ENCODE measurements around the gene RPS6KA4. TPM values are rescaled to one million over a fixed set of nuclear protein-coding genes. Genes with fewer than 3 reads are reported as not detected.
A peak's percentile ranks its signal among the peaks of the same experiment; 100 is the strongest.

The RPS6KA4 gene
- total RNA-seq, 1 donor from 2014 or later, result 12.7 TPM

DNA sequence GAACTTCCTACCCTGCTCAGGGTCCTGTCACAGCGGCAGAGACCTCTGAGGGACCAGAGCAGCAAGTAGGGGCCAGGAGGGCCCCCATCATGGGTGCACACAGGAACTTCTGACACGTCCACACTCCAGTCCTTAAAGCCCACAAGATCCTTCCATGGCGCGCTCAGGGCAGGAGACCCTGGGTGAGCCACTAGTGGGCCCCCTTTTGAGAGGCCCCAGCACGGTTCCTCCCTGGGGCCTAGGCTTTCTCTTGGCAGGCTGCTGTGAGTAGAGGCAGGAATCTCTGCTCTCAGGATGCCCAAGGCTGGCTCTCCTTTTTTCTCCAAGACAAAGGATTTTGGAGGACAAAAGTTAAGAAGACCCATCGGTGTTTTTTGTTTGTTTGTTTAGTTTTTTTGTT lies 22.4 kb downstream of the RPS6KA4 start:
- no peaks in the 10 kb centered on the region for H3K9me3 Mint-ChIP-seq
- no peak overlapping the region for H3K4me3 ChIP-seq

DNA sequence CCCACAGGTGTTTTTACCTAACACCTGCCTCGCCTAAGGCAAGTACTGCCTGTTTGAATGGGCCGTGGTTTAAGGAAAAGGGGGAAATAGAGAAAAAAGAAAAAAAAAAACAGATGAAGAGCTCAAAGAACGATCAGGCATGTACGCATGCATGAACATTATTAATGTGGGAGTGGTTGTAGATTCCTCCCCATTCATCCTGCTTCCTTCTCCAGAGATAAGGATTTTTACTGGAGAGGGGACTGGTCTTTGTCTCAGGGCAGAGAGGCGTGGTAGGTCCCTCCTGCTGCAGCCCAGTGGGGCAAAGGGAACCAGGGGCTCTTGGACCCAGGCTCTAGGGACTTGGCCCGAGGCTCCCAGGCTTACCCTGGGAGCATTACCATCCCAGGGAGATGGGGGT lies 23.1 kb downstream of the RPS6KA4 start:
- Mint-ChIP-seq H3K36me3 (no peaks in the 10 kb centered on the region), H3K9me3 (no peaks in the 10 kb centered on the region), H3K27me3 (ENCODE audit: insufficient read depth, low read depth) (peaks cover 4% of the 10 kb centered on the region), H3K4me3 (peak overlapping the region; percentile 14), H3K4me1 (peaks cover 14% of the 10 kb centered on the region), H3K27ac (no peak overlapping the region)
- H2AFZ ChIP-seq (replicated peaks), result no peak overlapping the region
- DNase-seq (ENCODE audit: low spot score), result no peak
- H3K79me2 ChIP-seq (ENCODE audit: low read depth), result no peaks in the 10 kb centered on the region
- H3K9me3 ChIP-seq (ENCODE audit: low read depth), result no peaks in the 10 kb centered on the region
- peaks cover 7% of the 10 kb centered on the region for H3F3A ChIP-seq (ENCODE audit: low read depth)
- H3K27ac ChIP-seq, result no peak overlapping the region
- H3K27me3 ChIP-seq, result no peaks in the 10 kb centered on the region
- H3K4me2 ChIP-seq, result no peak overlapping the region
- no peaks in the 10 kb centered on the region for H3K36me3 ChIP-seq
- H3K4me1 ChIP-seq, result peaks cover 4% of the 10 kb centered on the region
- no peaks in the 10 kb centered on the region for H4K20me1 ChIP-seq (ENCODE audit: low read depth)
- no peak overlapping the region for H3K9ac ChIP-seq
- H3K4me3 ChIP-seq, result no peak overlapping the region
- no peak for TF ChIP-seq EZH2phosphoT487 (IDR thresholded peaks at IDR 0.05)
- TF ChIP-seq, protein P1, sequence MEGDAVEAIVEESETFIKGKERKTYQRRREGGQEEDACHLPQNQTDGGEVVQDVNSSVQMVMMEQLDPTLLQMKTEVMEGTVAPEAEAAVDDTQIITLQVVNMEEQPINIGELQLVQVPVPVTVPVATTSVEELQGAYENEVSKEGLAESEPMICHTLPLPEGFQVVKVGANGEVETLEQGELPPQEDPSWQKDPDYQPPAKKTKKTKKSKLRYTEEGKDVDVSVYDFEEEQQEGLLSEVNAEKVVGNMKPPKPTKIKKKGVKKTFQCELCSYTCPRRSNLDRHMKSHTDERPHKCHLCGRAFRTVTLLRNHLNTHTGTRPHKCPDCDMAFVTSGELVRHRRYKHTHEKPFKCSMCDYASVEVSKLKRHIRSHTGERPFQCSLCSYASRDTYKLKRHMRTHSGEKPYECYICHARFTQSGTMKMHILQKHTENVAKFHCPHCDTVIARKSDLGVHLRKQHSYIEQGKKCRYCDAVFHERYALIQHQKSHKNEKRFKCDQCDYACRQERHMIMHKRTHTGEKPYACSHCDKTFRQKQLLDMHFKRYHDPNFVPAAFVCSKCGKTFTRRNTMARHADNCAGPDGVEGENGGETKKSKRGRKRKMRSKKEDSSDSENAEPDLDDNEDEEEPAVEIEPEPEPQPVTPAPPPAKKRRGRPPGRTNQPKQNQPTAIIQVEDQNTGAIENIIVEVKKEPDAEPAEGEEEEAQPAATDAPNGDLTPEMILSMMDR (IDR thresholded peaks at IDR 0.05), result no peak
- no peak for TF ChIP-seq EZH2 (IDR thresholded peaks at IDR 0.05)

More for the DNA sequence above, 22.4 kb downstream of the RPS6KA4 start:
- Histone ChIP-seq H3K4me2 (no peak overlapping the region), H3K79me2 (ENCODE audit: low read depth) (no peaks in the 10 kb centered on the region), H4K20me1 (ENCODE audit: low read depth) (no peaks in the 10 kb centered on the region), H3K27ac (no peak overlapping the region), H3F3A (ENCODE audit: low read depth) (peaks cover 7% of the 10 kb centered on the region), H3K9me3 (ENCODE audit: low read depth) (no peaks in the 10 kb centered on the region), H3K9ac (no peak overlapping the region), H3K4me1 (peaks cover 4% of the 10 kb centered on the region), H2AFZ (replicated peaks) (no peak overlapping the region), H3K36me3 (no peaks in the 10 kb centered on the region), H3K27me3 (no peaks in the 10 kb centered on the region)
- no peak for TF ChIP-seq EZH2phosphoT487 (IDR thresholded peaks at IDR 0.05)
- TF ChIP-seq, protein P1 (IDR thresholded peaks at IDR 0.05), result peak; percentile 4
- H3K27me3 Mint-ChIP-seq (ENCODE audit: insufficient read depth, low read depth), result peaks cover 4% of the 10 kb centered on the region
- peaks cover 14% of the 10 kb centered on the region for H3K4me1 Mint-ChIP-seq
- no peak for DNase-seq (ENCODE audit: low spot score)
- H3K4me3 Mint-ChIP-seq, result no peak overlapping the region
- H3K36me3 Mint-ChIP-seq, result no peaks in the 10 kb centered on the region
- H3K27ac Mint-ChIP-seq, result no peak overlapping the region

DNA sequence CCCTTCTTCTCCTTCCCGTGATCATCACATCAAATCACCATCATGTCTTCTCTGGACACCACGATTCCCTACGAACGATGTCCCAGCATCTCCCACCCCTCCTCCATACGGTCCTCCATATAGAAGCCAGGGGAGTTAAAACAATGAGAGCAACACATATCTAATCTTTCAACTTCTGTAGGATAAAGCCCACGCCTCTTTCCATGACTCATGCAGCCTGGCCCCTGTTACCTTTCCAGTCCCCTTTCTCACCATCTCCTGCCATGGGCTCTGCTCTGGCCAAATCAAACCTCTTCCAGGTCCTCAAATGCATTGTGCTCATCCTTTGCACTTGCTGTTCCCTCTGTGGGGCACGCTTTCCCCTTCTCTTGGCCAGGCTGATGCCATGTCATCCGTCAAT lies 23.6 kb downstream of the RPS6KA4 start:
- H3K27me3 ChIP-seq, result no peaks in the 10 kb centered on the region
- TF ChIP-seq, protein P1 (IDR thresholded peaks at IDR 0.05), result no peak
- TF ChIP-seq EZH2phosphoT487 (IDR thresholded peaks at IDR 0.05), result no peak
- no peaks in the 10 kb centered on the region for H3K79me2 ChIP-seq (ENCODE audit: low read depth)
- H3K4me1 ChIP-seq, result peaks cover 4% of the 10 kb centered on the region
- no peaks in the 10 kb centered on the region for H3K36me3 ChIP-seq
- Mint-ChIP-seq H3K36me3 (no peaks in the 10 kb centered on the region), H3K4me3 (peak overlapping the region; percentile 47), H3K27me3 (ENCODE audit: insufficient read depth, low read depth) (peaks cover 4% of the 10 kb centered on the region), H3K9me3 (no peaks in the 10 kb centered on the region), H3K4me1 (peaks cover 14% of the 10 kb centered on the region), H3K27ac (no peak overlapping the region)
- no peak overlapping the region for H3K4me2 ChIP-seq
- H3K9ac ChIP-seq, result no peak overlapping the region
- no peak for DNase-seq (ENCODE audit: low spot score)
- peaks cover 7% of the 10 kb centered on the region for H3F3A ChIP-seq (ENCODE audit: low read depth)
- no peaks in the 10 kb centered on the region for H4K20me1 ChIP-seq (ENCODE audit: low read depth)
- H3K9me3 ChIP-seq (ENCODE audit: low read depth), result no peaks in the 10 kb centered on the region
- H3K27ac ChIP-seq, result no peak overlapping the region
- H2AFZ ChIP-seq (replicated peaks), result no peak overlapping the region
- no peak overlapping the region for H3K4me3 ChIP-seq
